PC-9 (cell line): ENCODE measurements around the gene CLCN1.

Experiments used
- EZH2 ChIP-seq: fragments of 200-600 bp; sonication (generic); IDR thresholded peaks from 2 replicates; pipeline ENCODE4 v1.8.0; 2017; ENCODE audit warnings: antibody characterized with exemption, low read depth
- TF ChIP-seq, protein P1 (sequence below): fragments of 200-600 bp; sonication (generic); conservative IDR thresholded peaks from 2 replicates; pipeline ENCODE4 v1.6.1; 2017; ENCODE audit warnings: mixed run types, antibody characterized with exemption, mild to moderate bottlenecking, moderate library complexity

DNA sequence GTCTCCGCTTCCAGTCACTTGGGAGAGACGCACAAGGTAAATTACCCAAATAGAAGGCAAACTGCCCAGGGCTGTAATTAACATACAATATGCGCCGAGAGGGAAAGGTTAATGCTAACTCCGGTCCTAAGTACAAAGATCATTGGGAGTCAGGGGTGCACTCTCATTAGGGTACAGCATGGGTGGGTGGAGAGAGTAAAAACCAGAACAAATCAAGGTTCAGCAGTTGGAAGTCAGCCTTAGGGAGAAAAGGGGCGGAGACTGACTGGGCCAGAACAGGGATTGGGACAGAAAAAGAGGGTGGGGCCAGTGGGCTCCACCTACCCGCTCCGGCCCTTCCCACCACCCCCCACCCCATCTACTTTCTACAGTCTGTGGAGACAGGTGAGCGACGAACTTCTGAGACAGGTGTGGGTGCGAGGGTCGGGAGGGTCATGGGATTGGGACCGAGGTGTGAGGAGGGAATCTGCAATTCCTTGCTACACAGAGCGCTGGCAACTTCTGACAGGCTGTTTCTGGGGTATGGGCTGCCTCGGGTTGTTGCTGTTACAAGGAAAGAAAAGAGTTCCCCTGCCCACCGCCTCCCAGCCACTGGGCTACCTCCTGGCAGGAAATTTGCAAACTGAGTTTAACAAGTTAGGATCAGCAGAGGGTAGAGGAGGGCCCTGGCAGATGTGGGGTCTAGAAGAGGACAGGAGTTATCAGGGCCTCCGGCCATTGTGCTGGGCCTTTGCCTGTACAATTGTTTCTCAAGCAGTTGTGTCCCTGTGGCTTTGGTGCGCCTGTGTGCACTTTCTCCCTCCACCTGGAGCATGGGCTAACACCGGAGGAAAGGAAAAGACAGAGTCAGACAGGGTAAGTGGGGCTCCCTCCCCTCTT lies 31.1 kb upstream of the CLCN1 start, which contains the start of gene TMEM139:
- no peak for TF ChIP-seq EZH2
- TF ChIP-seq, protein P1, sequence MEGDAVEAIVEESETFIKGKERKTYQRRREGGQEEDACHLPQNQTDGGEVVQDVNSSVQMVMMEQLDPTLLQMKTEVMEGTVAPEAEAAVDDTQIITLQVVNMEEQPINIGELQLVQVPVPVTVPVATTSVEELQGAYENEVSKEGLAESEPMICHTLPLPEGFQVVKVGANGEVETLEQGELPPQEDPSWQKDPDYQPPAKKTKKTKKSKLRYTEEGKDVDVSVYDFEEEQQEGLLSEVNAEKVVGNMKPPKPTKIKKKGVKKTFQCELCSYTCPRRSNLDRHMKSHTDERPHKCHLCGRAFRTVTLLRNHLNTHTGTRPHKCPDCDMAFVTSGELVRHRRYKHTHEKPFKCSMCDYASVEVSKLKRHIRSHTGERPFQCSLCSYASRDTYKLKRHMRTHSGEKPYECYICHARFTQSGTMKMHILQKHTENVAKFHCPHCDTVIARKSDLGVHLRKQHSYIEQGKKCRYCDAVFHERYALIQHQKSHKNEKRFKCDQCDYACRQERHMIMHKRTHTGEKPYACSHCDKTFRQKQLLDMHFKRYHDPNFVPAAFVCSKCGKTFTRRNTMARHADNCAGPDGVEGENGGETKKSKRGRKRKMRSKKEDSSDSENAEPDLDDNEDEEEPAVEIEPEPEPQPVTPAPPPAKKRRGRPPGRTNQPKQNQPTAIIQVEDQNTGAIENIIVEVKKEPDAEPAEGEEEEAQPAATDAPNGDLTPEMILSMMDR, result no peak
